ENCODE results near the gene HOXD3. TPM values are rescaled to one million over a fixed set of nuclear protein-coding genes. Genes with fewer than 3 reads are reported as not detected.

Gene HOXD3
- polyA plus RNA-seq, 1 of the 3 experiments (the other 2 are of a cell fraction): 0.81 TPM

DNA sequence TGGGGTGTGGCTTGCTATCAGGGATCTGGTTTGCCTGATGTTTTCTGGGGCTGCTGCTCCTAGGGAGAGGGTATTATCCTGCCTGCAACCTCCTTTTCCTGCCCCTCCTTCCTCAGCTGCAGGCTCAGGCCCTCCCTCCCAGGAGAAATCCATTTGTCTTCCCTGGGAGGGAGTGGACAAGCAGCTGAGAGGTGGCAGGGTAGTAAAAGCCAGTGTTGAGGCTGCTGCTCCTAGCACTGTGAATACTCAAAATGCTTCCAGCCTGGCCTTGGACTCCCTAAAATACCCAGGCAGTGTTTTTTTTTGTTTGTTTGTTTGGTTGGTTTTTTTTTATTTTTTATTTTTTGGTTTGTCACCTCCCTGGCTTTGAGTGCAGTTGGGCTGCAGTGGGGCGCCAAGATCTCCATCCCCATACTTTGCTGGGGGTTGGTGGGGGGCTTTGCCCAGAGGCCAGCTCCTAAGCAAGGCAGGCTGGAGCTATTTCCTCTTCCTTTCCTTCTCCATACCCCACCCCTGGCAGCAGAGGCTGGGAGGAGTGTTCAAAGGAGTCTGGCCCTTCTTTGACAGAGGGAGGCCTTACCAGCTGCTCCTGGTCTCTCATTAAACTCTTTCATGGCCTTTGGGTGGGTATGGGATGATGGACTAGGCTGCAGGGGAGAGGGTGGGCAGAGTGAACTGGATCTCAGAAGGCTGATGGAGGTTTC lies 13.6 kb downstream of the HOXD3 start:
- Histone ChIP-seq H3K9me3 (no peaks in the 10 kb centered on the region), H2AFZ (ENCODE audit: low read depth) (no peak overlapping the region), H4K20me1 (ENCODE audit: insufficient read depth) (no peaks in the 10 kb centered on the region), H3K9ac (no peak overlapping the region), H3K27me3 (ENCODE audit: insufficient read depth) (no peaks in the 10 kb centered on the region), H3K4me2 (no peak overlapping the region), H3K4me3 (ENCODE audit: low read depth in 2 of 2, low read length in 1 of 2) (no peak overlapping the region), H3F3A (replicated peaks; ENCODE audit: insufficient read depth) (no peaks in the 10 kb centered on the region), H3K36me3 (replicated peaks in 1 of 2; ENCODE audit: control insufficient read depth in 1 of 2, insufficient read depth in 2 of 2, low read length in 1 of 2) (peaks cover 0 to 4% of the 10 kb centered on the region in 2 experiments), H3K4me1 (ENCODE audit: control insufficient read depth in 1 of 2, insufficient read depth in 2 of 2, low read depth in 1 of 2, low read length in 1 of 2) (peaks cover 0 to 14% of the 10 kb centered on the region in 2 experiments; a peak in 2 of 4 replicates), H3K9me2 (no peaks in the 10 kb centered on the region), H3K27ac (ENCODE audit: low read depth in 2 of 2, low read length in 1 of 2) (no peak overlapping the region; a peak in 1 of 4 replicates), H3K79me2 (ENCODE audit: insufficient read depth) (no peaks in the 10 kb centered on the region)
- CTCF ChIA-PET: interaction anchor here (3.9 to 4.2 kb wide), 2 partner anchors 31 to 283 kb away, joined by 18 to 19 read pairs; no protein-coding TSS in a partner anchor
- POLR2A ChIA-PET: no interaction called here
- no peak for DNase-seq
- TF ChIP-seq RAD21 (IDR thresholded peaks at IDR 0.05; ENCODE audit: low read length) (no peak), YY1 (IDR thresholded peaks at IDR 0.05; ENCODE audit: low read depth) (no peak), EP300 (IDR thresholded peaks at IDR 0.05; ENCODE audit: borderline replicate concordance in 1 of 2, low read depth in 1 of 2, low read length in 1 of 2) (no peak), SIN3A (IDR thresholded peaks at IDR 0.05; ENCODE audit: borderline replicate concordance, low read depth, low read length) (no peak), NFIC (IDR thresholded peaks at IDR 0.05; ENCODE audit: borderline replicate concordance) (no peak), MAX (IDR thresholded peaks at IDR 0.05; ENCODE audit: low read depth) (no peak)
- 77% methylated on average over 1 of the region's 1 CpG for WGBS (ENCODE audit: low lambda C conversion rate)

DNA sequence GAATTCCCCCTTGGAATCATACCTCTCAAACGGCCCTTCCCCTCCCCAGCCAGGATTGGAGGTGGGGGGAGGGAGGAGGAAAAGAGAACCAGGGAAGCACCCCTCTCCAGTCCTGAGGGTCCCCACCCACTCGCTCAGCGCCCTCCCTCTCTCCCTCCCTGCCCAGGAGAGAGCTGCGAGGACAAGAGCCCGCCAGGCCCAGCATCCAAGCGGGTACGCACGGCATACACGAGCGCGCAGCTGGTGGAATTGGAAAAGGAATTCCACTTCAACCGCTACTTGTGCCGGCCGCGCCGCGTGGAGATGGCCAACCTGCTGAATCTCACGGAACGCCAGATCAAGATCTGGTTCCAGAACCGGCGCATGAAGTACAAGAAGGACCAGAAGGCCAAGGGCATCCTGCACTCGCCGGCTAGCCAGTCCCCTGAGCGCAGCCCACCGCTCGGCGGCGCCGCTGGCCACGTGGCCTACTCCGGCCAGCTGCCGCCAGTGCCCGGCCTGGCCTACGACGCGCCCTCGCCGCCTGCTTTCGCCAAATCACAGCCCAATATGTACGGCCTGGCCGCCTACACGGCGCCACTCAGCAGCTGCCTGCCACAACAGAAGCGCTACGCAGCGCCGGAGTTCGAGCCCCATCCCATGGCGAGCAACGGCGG lies 14.4 kb downstream of the HOXD3 start:
- Histone ChIP-seq H3K4me3 (ENCODE audit: low read depth in 2 of 2, low read length in 1 of 2) (no peak overlapping the region), H2AFZ (ENCODE audit: low read depth) (no peak overlapping the region), H3K36me3 (replicated peaks in 1 of 2; ENCODE audit: control insufficient read depth in 1 of 2, insufficient read depth in 2 of 2, low read length in 1 of 2) (peaks cover 0 to 4% of the 10 kb centered on the region in 2 experiments), H3K9ac (no peak overlapping the region), H4K20me1 (ENCODE audit: insufficient read depth) (no peaks in the 10 kb centered on the region), H3K79me2 (ENCODE audit: insufficient read depth) (no peaks in the 10 kb centered on the region), H3K27ac (ENCODE audit: low read depth in 2 of 2, low read length in 1 of 2) (no peak overlapping the region), H3K9me3 (no peaks in the 10 kb centered on the region), H3F3A (replicated peaks; ENCODE audit: insufficient read depth) (no peaks in the 10 kb centered on the region), H3K9me2 (no peaks in the 10 kb centered on the region), H3K4me1 (ENCODE audit: control insufficient read depth in 1 of 2, insufficient read depth in 2 of 2, low read depth in 1 of 2, low read length in 1 of 2) (peaks cover 0 to 14% of the 10 kb centered on the region in 2 experiments; a peak in 2 of 4 replicates), H3K27me3 (ENCODE audit: insufficient read depth) (no peaks in the 10 kb centered on the region), H3K4me2 (no peak overlapping the region)
- WGBS (ENCODE audit: low lambda C conversion rate): 97% methylated on average over 48 of the region's 51 CpGs
- no peak for DNase-seq
- ChIA-PET POLR2A (no interaction called here), CTCF (interaction anchor here (3.9 to 4.2 kb wide), 2 partner anchors 31 to 283 kb away, joined by 18 to 19 read pairs; no protein-coding TSS in a partner anchor)
- TF ChIP-seq GABPA (IDR thresholded peaks at IDR 0.05; ENCODE audit: low read depth) (no peak), TAF1 (IDR thresholded peaks at IDR 0.05; ENCODE audit: borderline replicate concordance, low read depth, low read length) (no peak), ELF1 (IDR thresholded peaks at IDR 0.05) (no peak), TEAD4 (IDR thresholded peaks at IDR 0.05; ENCODE audit: borderline replicate concordance, insufficient read depth) (no peak), SMC3 (IDR thresholded peaks at IDR 0.05; ENCODE audit: low read depth, low read length) (no peak), MEF2A (IDR thresholded peaks at IDR 0.05; ENCODE audit: borderline replicate concordance, low read depth) (no peak), RAD21 (IDR thresholded peaks at IDR 0.05; ENCODE audit: low read length) (no peak), JUND (IDR thresholded peaks at IDR 0.05) (no peak), USF2 (IDR thresholded peaks at IDR 0.05; ENCODE audit: borderline replicate concordance, low read depth, low read length) (no peak)
- TF ChIP-seq, protein P1, sequence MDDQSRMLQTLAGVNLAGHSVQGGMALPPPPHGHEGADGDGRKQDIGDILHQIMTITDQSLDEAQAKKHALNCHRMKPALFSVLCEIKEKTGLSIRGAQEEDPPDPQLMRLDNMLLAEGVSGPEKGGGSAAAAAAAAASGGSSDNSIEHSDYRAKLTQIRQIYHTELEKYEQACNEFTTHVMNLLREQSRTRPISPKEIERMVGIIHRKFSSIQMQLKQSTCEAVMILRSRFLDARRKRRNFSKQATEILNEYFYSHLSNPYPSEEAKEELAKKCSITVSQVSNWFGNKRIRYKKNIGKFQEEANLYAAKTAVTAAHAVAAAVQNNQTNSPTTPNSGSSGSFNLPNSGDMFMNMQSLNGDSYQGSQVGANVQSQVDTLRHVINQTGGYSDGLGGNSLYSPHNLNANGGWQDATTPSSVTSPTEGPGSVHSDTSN (IDR thresholded peaks at IDR 0.05): no peak
